ENCODE results near the gene CLDN25.

DNA sequence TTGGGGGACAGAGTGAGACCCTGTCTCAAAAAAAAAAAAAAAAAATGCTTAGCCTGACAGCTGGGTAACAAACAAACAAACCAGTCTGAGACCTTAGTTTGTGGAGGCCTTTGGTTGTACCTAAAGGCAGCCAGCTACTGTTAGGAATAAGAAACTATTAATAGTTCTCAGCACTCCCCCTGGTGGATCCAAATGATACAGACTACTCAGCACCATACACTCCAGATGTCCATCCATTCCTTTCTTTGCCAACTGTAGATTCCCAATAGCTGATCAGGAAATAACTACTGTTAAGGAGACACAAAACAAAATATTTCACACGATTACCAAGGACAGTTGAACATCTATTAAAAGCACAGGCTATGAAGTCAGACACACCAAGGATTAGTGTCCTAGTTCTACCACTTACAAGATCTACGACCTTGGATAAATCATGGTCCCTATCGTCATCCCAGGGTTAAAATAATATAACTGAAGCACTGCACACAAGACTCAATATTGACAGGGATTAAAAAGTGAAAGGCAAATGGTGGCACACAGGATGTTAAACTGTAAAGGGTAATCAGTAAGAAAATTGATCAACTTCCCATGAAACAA lies 17.2 kb downstream of the CLDN25 start:
- TF ChIP-seq FOXK2 (IDR thresholded peaks at IDR 0.05) (no peak), FOXA1 (IDR thresholded peaks at IDR 0.05) (no peak), L3MBTL2 (conservative IDR thresholded peaks at IDR 0.05) (no peak)

Data from HEK293T (cell line).